GM19193 (cell line): ENCODE measurements around the gene TSEN2.

Experiments
- POLR2A ChIP-seq: IDR thresholded peaks from 4 replicates; pipeline ENCODE4 v1.6.1; 2011; ENCODE audit not compliant: insufficient read depth, insufficient read length; ENCODE audit errors: extremely low read depth

The TSEN2 gene

GRCh38 chr3:12465151-12465835 lies 19.0 kb upstream of the TSEN2 start:
- TF ChIP-seq POLR2A, result no peak

GRCh38 chr3:12465836-12466225 lies 18.4 kb upstream of the TSEN2 start:
- no peak for TF ChIP-seq POLR2A

GRCh38 chr3:12467746-12468145 lies 16.5 kb upstream of the TSEN2 start:
- TF ChIP-seq POLR2A, result no peak

- TF ChIP-seq POLR2A, result no peak
Measured at GRCh38 chr3:12468276-12468675, 16.0 kb upstream of the TSEN2 start.

GRCh38 chr3:12468757-12469156 lies 15.5 kb upstream of the TSEN2 start:
- TF ChIP-seq POLR2A, result no peak

- no peak for TF ChIP-seq POLR2A
Measured at GRCh38 chr3:12470111-12470510, 14.2 kb upstream of the TSEN2 start.

GRCh38 chr3:12470680-12471079 lies 13.6 kb upstream of the TSEN2 start:
- no peak for TF ChIP-seq POLR2A

GRCh38 chr3:12471241-12471640 lies 13.0 kb upstream of the TSEN2 start:
- no peak for TF ChIP-seq POLR2A

GRCh38 chr3:12472000-12472610 lies 12.2 kb upstream of the TSEN2 start:
- no peak for TF ChIP-seq POLR2A

- no peak for TF ChIP-seq POLR2A
Measured at GRCh38 chr3:12472796-12473195, 11.5 kb upstream of the TSEN2 start.

GRCh38 chr3:12473511-12473910 lies 10.8 kb upstream of the TSEN2 start:
- no peak for TF ChIP-seq POLR2A

GRCh38 chr3:12476238-12476897 lies 7.9 kb upstream of the TSEN2 start:
- no peak for TF ChIP-seq POLR2A

GRCh38 chr3:12477256-12477655 lies 7.0 kb upstream of the TSEN2 start:
- TF ChIP-seq POLR2A, result no peak

- no peak for TF ChIP-seq POLR2A
Measured at GRCh38 chr3:12478326-12478725, 6.0 kb upstream of the TSEN2 start.

- TF ChIP-seq POLR2A, result no peak
Measured at GRCh38 chr3:12479919-12480427, 4.3 kb upstream of the TSEN2 start.

- TF ChIP-seq POLR2A, result no peak
Measured at GRCh38 chr3:12483410-12483809, 870 bp upstream of the TSEN2 start.
